SU-DHL-6 (cell line): Measurements from ENCODE around the gene HS6ST2.

Experiments used
- H2AFZ ChIP-seq: fragments of 200-600 bp; sonication (generic); 2 replicates; pipeline ENCODE4 v1.6.1; 2014; ENCODE audit warnings: low read depth, mild to moderate bottlenecking, moderate library complexity, mixed read lengths, antibody characterized with exemption, low read length; ENCODE audit not compliant: severe bottlenecking
- H3F3A ChIP-seq: fragments of 200-600 bp; shearing (Covaris generic); 2 replicates; pipeline ENCODE4 v1.6.0; 2016; ENCODE audit warnings: antibody characterized with exemption, mild to moderate bottlenecking; ENCODE audit not compliant: insufficient read depth
- H3K27ac ChIP-seq: fragments of 200-600 bp; sonication (generic); 2 replicates; pipeline ENCODE4 v1.5.1; 2016; ENCODE audit warnings: low read depth, mild to moderate bottlenecking, low read length, moderate library complexity, mixed read lengths
- H3K27me3 ChIP-seq: fragments of 200-600 bp; sonication (generic), shearing (Covaris generic); 2 replicates; pipeline ENCODE4 v1.6.0; 2014; ENCODE audit warnings: mild to moderate bottlenecking, low read length
- H3K36me3 ChIP-seq: fragments of 200-600 bp; sonication (generic); 2 replicates; pipeline ENCODE4 v1.6.1; 2014; ENCODE audit warnings: mild to moderate bottlenecking, low read length, mixed read lengths
- H3K4me2 ChIP-seq: fragments of 300-600, 200-600 bp; shearing (Covaris generic), sonication (generic); 2 replicates; pipeline ENCODE4 v1.6.0; 2014; ENCODE audit warnings: low read length, low read depth, mild to moderate bottlenecking; ENCODE audit not compliant: poor library complexity, severe bottlenecking
- H3K4me3 ChIP-seq: fragments of 200-600 bp; sonication (generic); 2 replicates; pipeline ENCODE4 v1.5.1; 2014; ENCODE audit warnings: antibody characterized with exemption, low read length, mild to moderate bottlenecking, mixed read lengths; ENCODE audit not compliant: insufficient read depth, poor library complexity, severe bottlenecking
- H3K79me2 ChIP-seq: fragments of 200-600 bp; sonication (generic); 2 replicates; pipeline ENCODE4 v1.6.1; 2014; ENCODE audit warnings: mild to moderate bottlenecking, low read length, moderate library complexity; ENCODE audit not compliant: insufficient read depth
- H3K9ac ChIP-seq: fragments of 200-600 bp; sonication (generic); 2 replicates; pipeline ENCODE4 v1.7.0; 2014; ENCODE audit warnings: mild to moderate bottlenecking, low read length
- H3K9me2 ChIP-seq: fragments of 200-600 bp; sonication (generic); replicated peaks from 2 replicates; pipeline ENCODE4 v1.6.1; 2014; ENCODE audit warnings: low read length; ENCODE audit not compliant: insufficient read depth
- H3K9me3 ChIP-seq: fragments of 200-600 bp; sonication (generic); 2 replicates; pipeline ENCODE4 v1.6.1; 2014; ENCODE audit warnings: low read length, mixed read lengths; ENCODE audit not compliant: insufficient read depth
- H4K20me1 ChIP-seq: fragments of 200-600 bp; sonication (generic); 2 replicates; pipeline ENCODE4 v1.6.1; 2014; ENCODE audit warnings: low read depth, mild to moderate bottlenecking, antibody characterized with exemption, low read length, moderate library complexity, mixed read lengths
- EZH2phosphoT487 ChIP-seq: fragments of 200-600 bp; sonication (generic), shearing (Covaris generic); conservative IDR thresholded peaks from 2 replicates; pipeline ENCODE4 v1.6.1; 2018; ENCODE audit warnings: mild to moderate bottlenecking, antibody characterized with exemption, low read length, moderate library complexity, mixed read lengths
- TF ChIP-seq, protein P1 (sequence below): fragments of 200-600 bp; sonication (generic); IDR thresholded peaks from one replicate; pipeline ENCODE4 v1.5.1; 2017; ENCODE audit warnings: antibody characterized with exemption, mild to moderate bottlenecking, low read length, moderate library complexity; ENCODE audit not compliant: insufficient read depth, poor library complexity, severe bottlenecking

Gene HS6ST2

DNA sequence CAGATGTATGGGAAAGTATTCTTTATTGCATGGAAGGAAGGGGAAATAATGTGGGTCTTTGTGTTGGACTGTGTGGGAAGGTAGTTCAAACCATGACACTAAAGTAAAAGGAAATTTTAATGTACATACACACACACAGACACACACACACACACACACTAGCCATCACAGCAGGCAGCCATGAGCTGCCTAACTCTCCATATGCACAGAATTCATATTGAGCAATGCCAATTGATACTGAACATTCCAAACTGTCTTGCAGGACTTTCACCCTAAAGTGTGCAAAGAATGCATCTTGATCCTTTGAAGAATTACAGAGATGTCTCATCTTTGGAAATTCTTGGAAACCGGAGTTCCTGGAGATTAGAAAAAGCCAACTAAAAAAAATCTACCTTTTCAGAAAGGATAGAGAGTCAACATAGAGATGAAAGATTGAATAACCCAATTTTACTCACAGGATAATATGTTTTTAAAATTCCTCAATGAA, 349.0 kb downstream of the HS6ST2 start:
- H3K79me2 ChIP-seq: no peaks in the 10 kb centered on the region
- H3K27me3 ChIP-seq: no peaks in the 10 kb centered on the region
- H3K9me2 ChIP-seq: no peaks in the 10 kb centered on the region
- H3K36me3 ChIP-seq: no peaks in the 10 kb centered on the region
- no peaks in the 10 kb centered on the region for H3F3A ChIP-seq
- no peak overlapping the region for H3K4me2 ChIP-seq
- no peak overlapping the region for H3K27ac ChIP-seq
- no peak overlapping the region for H3K9ac ChIP-seq
- H2AFZ ChIP-seq: no peak overlapping the region
- no peaks in the 10 kb centered on the region for H3K9me3 ChIP-seq
- H3K4me3 ChIP-seq: no peak overlapping the region
- no peaks in the 10 kb centered on the region for H4K20me1 ChIP-seq
- TF ChIP-seq, protein P1, sequence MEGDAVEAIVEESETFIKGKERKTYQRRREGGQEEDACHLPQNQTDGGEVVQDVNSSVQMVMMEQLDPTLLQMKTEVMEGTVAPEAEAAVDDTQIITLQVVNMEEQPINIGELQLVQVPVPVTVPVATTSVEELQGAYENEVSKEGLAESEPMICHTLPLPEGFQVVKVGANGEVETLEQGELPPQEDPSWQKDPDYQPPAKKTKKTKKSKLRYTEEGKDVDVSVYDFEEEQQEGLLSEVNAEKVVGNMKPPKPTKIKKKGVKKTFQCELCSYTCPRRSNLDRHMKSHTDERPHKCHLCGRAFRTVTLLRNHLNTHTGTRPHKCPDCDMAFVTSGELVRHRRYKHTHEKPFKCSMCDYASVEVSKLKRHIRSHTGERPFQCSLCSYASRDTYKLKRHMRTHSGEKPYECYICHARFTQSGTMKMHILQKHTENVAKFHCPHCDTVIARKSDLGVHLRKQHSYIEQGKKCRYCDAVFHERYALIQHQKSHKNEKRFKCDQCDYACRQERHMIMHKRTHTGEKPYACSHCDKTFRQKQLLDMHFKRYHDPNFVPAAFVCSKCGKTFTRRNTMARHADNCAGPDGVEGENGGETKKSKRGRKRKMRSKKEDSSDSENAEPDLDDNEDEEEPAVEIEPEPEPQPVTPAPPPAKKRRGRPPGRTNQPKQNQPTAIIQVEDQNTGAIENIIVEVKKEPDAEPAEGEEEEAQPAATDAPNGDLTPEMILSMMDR: no peak
- no peak for TF ChIP-seq EZH2phosphoT487

DNA sequence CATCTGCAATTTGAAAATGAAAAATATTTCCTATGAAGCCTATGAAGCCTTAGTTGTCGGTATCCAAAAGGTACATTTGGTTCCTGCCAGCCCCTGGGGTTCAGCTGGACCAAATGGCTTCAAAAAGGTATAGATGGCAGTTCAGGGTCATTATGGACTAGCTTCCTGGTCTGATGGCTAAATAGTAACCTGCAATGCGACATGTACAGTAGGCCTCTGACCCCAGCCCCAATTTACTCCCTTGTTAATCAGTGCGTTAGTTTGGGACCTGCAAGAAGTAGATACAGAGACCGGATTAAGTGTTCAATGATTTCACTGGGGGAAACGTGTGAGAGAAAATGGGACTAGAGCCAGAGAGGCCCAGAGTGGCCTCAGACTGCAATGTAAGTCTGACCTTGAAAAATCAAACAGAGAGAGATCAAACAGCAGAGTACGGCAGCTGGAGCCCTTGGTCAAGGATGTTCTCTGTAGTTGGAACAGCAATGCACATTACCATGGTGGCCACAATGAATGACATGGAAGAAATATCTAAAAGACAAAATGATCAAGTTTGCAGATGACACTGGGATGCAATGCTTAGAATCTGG, 354.6 kb downstream of the HS6ST2 start:
- H3K9me3 ChIP-seq: no peaks in the 10 kb centered on the region
- H3K9me2 ChIP-seq: no peaks in the 10 kb centered on the region
- no peaks in the 10 kb centered on the region for H3K79me2 ChIP-seq
- H3K27me3 ChIP-seq: no peaks in the 10 kb centered on the region
- no peak for TF ChIP-seq EZH2phosphoT487
- TF ChIP-seq, protein P1: no peak
- no peaks in the 10 kb centered on the region for H3K36me3 ChIP-seq
- no peaks in the 10 kb centered on the region for H3F3A ChIP-seq
- H3K4me3 ChIP-seq: no peak overlapping the region
- H3K4me2 ChIP-seq: no peak overlapping the region
- H3K9ac ChIP-seq: no peak overlapping the region
- no peak overlapping the region for H2AFZ ChIP-seq
- no peak overlapping the region for H3K27ac ChIP-seq
- no peaks in the 10 kb centered on the region for H4K20me1 ChIP-seq

DNA sequence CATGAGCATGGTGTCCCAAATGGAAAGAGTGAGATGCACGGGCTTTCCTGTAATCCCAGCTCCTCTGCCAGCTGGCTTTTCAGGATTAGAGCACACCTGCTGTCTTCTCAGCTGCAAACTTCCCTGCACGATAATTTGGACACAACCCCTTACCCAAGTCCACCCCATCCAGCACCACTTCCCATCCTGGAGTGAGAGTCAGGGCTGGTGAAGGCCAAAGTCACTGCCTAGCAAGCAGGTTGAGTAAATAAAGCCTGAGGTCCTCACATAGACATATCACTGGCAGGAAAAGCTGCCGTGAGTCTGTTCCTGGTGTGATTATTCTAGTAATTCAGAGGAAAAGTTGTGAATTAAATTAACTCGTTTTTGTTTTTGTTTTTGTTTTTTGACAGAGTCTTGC, 355.7 kb downstream of the HS6ST2 start:
- TF ChIP-seq, protein P1: no peak
- no peak for TF ChIP-seq EZH2phosphoT487
- Histone ChIP-seq H3K79me2 (no peaks in the 10 kb centered on the region), H3K4me2 (no peak overlapping the region), H3K4me3 (no peak overlapping the region), H3K27me3 (no peaks in the 10 kb centered on the region), H3K9ac (no peak overlapping the region), H3K27ac (no peak overlapping the region), H4K20me1 (no peaks in the 10 kb centered on the region), H2AFZ (no peak overlapping the region), H3K36me3 (no peaks in the 10 kb centered on the region), H3K9me2 (no peaks in the 10 kb centered on the region), H3F3A (no peaks in the 10 kb centered on the region), H3K9me3 (no peaks in the 10 kb centered on the region)
